ENCODE data around the gene CSAD. TPM values are rescaled to one million over a fixed set of nuclear protein-coding genes. Genes with fewer than 3 reads are reported as not detected.

The CSAD gene
- total RNA-seq, 1 donor: 9.4 TPM

GRCh38 chr12:53122961-53123468 lies 57.7 kb downstream of the CSAD start:
- Histone ChIP-seq H3K4me1 (ENCODE audit: insufficient read depth, low read length) (peaks cover 9% of the 10 kb centered on the region), H3K9me3 (ENCODE audit: low read depth, low read length) (no peaks in the 10 kb centered on the region), H3K4me2 (ENCODE audit: insufficient read depth, low read length) (no peak overlapping the region), H3K27me3 (ENCODE audit: insufficient read depth, low read length) (no peaks in the 10 kb centered on the region), H3K79me2 (ENCODE audit: insufficient read depth, low read length) (no peaks in the 10 kb centered on the region), H3K36me3 (ENCODE audit: insufficient read depth, low read length) (no peaks in the 10 kb centered on the region), H4K20me1 (ENCODE audit: insufficient read depth, low read length) (no peaks in the 10 kb centered on the region), H2AFZ (ENCODE audit: low read length) (peak overlapping the region; percentile 25), H3K27ac (ENCODE audit: low read depth, low read length) (no peak overlapping the region), H3K4me3 (ENCODE audit: insufficient read depth, low read length) (no peak overlapping the region)
- peak; percentile 66 for DNase-seq (ENCODE audit: insufficient read length, low spot score, missing footprints)
- TF ChIP-seq CTCF (IDR thresholded peaks at IDR 0.05; ENCODE audit: extremely low read depth, low read depth, low read length): no peak

GRCh38 chr12:53120685-53121525 lies 59.8 kb downstream of the CSAD start:
- no peaks in the 10 kb centered on the region for H3K27me3 ChIP-seq (ENCODE audit: insufficient read depth, low read length)
- peak; percentile 73 for DNase-seq (ENCODE audit: insufficient read length, low spot score, missing footprints)
- H3K4me3 ChIP-seq (ENCODE audit: insufficient read depth, low read length): no peak overlapping the region
- TF ChIP-seq CTCF (IDR thresholded peaks at IDR 0.05; ENCODE audit: extremely low read depth, low read depth, low read length): no peak
- no peaks in the 10 kb centered on the region for H3K9me3 ChIP-seq (ENCODE audit: low read depth, low read length)
- no peaks in the 10 kb centered on the region for H3K36me3 ChIP-seq (ENCODE audit: insufficient read depth, low read length)
- H4K20me1 ChIP-seq (ENCODE audit: insufficient read depth, low read length): no peaks in the 10 kb centered on the region
- no peak overlapping the region for H3K27ac ChIP-seq (ENCODE audit: low read depth, low read length)
- no peak overlapping the region for H2AFZ ChIP-seq (ENCODE audit: low read length)
- H3K4me1 ChIP-seq (ENCODE audit: insufficient read depth, low read length): peaks cover 9% of the 10 kb centered on the region
- H3K79me2 ChIP-seq (ENCODE audit: insufficient read depth, low read length): no peaks in the 10 kb centered on the region
- no peak overlapping the region for H3K4me2 ChIP-seq (ENCODE audit: insufficient read depth, low read length)

GRCh38 chr12:53118751-53119300 lies 61.9 kb downstream of the CSAD start:
- no peak for TF ChIP-seq CTCF (IDR thresholded peaks at IDR 0.05; ENCODE audit: extremely low read depth, low read depth, low read length)
- Histone ChIP-seq H4K20me1 (ENCODE audit: insufficient read depth, low read length) (no peaks in the 10 kb centered on the region), H3K79me2 (ENCODE audit: insufficient read depth, low read length) (no peaks in the 10 kb centered on the region)

More at GRCh38 chr12:53118751-53119300, 61.9 kb downstream of the CSAD start:
- Histone ChIP-seq H3K27ac (ENCODE audit: low read depth, low read length) (no peak overlapping the region), H3K4me3 (ENCODE audit: insufficient read depth, low read length) (no peak overlapping the region), H3K36me3 (ENCODE audit: insufficient read depth, low read length) (no peaks in the 10 kb centered on the region), H3K4me1 (ENCODE audit: insufficient read depth, low read length) (peaks cover 6% of the 10 kb centered on the region), H3K4me2 (ENCODE audit: insufficient read depth, low read length) (no peak overlapping the region), H3K9me3 (ENCODE audit: low read depth, low read length) (no peaks in the 10 kb centered on the region), H3K27me3 (ENCODE audit: insufficient read depth, low read length) (no peaks in the 10 kb centered on the region), H2AFZ (ENCODE audit: low read length) (no peak overlapping the region)
- DNase-seq (ENCODE audit: insufficient read length, low spot score, missing footprints): peak; percentile 64
